HK-2 (cell line): ENCODE data around the gene MYO7B.
"Not testable (repeated sequence)": the region's sequence is repeated elsewhere in the genome, so short reads cannot be mapped to it uniquely, and the experiment has no call there.

Experiments used
- DNase-seq: peaks from one replicate; pipeline ENCODE4 v3.0.0-alpha.2; 2018; ENCODE audit not compliant: unreplicated experiment

The MYO7B gene

DNA sequence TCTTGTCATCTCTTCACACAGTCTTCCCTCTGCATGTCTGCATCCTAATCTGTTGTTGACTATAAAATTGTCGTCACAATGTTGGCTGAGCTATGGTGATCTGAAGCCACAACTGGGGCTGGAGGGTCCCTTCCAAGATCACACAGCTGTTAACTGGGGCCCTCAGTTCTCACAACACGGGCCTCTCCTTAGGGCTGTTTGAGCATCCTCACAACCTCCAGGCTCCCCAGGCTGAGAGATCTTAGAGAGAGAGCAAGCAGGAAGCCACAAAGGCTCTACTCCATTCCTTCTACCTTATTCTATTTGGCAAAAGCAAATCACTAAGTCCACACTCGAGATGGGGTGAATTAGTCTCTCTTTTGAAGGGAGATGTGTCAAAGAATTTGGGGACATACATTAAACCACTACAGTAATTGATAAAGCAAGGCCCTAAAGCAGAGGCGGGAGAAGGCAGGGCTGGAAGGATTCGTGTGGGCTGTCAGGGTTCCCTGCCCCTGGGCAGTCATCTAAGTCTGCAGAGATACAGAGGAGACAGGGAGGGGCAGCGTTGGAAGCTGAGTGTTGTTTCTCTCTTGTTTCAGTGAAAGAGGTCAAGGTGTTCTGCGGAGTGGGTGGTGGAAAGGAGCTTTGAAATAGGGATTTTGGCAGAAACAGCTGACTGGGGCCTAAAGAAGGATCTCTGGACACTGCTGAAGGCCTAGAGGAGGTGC lies 15.9 kb downstream of the MYO7B start:
- no peak for DNase-seq

DNA sequence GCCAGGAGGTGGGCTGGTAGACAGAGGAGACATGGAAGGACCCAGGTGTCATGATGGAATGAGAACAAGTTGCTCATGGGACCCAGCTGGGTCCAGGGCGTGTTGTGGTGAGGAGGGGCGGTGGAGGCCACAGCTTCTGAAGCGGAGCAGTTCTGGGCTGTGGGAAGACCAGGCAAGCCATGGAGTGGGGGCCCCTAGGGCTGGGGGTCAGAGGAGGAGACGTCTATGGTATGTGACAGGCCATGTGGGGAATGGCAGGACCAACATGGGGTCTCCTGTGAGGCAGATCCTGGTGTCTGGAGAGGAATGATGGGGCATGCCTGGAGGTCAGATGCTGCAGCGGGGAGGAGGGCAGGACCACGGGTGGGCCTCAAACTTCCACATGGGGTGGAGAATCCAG lies 16.9 kb downstream of the MYO7B start:
- no peak for DNase-seq

DNA sequence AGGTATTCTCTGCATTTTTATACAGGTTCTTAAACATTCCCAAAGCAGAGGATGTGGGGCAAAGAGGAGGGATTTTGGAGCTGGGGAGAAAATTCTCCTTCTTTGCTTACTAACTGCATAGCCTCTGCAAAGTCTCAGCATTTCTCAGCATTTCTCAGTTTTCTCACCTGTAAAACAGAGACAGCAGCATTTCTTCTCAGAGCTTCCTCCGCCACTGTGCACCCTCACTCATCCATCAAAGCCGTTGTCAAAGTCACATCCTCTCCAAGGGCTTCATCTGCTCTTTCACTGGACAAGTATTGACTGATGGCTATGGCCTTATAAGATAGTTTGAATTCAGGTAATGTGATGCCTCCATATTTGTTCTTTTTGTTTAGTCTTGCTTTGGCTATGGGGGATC lies 17.4 kb downstream of the MYO7B start:
- DNase-seq, result no peak

- no peak for DNase-seq
These were observed 23.4 kb downstream of the MYO7B start for GRCh38 chr2:127558911-127559310.

DNA sequence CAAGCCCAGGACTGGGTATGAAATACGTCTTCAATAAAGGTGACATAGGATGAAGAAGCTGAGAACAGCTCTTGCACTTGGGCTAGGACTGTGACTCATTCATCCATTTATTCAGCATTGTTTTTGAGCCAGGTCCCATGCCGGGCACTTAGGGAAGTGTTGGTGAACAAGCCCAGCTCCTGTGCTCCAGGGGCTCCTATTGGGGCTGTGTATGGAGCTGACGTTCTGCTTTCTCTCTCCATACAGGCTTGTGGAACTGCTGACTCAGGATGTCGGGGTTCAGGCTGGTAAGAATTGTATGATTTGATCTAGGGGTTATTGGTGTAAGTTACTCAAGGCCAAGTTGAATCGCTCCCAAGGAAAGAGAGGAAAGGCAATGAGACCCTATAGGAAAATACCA lies 24.0 kb downstream of the MYO7B start:
- DNase-seq, result no peak

- DNase-seq, result no peak
These were observed 24.9 kb downstream of the MYO7B start for GRCh38 chr2:127560201-127560930.

GRCh38 chr2:127560931-127561280 lies 25.4 kb downstream of the MYO7B start:
- DNase-seq, result no peak

DNA sequence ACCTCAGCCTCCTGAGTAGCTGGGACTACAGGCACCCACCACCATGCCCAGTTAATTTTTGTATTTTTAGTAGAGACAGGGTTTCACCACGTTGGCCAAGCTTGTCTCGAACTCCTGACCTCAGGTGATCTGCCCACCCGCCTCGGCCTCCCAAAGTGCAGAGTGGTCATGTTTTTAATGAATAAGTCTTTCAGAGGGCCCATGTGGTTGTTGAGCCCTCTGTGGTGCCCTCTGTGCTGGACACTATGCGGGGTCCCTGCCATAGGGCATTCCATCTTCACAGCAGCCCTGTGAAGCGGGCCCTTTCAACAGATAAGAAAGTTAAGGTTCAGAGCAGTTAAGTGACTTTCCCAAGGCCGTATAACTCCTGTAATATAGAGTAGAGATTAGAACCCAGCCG lies 25.9 kb downstream of the MYO7B start:
- DNase-seq, result no peak

DNA sequence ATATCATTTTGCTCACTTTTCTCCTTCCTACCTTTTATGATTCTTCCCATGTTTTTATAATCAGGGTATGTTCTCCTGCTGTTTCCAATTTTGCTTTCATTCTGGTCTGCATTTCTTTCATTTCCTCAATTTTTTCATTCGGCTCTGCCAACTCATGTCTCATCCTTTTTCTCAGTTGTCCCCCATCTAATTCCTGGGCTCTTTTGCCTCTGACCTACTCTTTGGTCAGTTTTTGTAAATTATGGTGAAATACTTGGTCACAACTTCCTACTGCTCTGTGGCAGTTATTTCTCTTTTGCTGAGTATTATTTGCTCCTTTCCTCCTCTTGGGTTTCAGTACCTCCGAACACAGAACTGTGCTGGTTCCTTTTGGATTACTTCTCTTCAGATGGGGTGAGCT lies 27.5 kb downstream of the MYO7B start:
- DNase-seq, result no peak

DNA sequence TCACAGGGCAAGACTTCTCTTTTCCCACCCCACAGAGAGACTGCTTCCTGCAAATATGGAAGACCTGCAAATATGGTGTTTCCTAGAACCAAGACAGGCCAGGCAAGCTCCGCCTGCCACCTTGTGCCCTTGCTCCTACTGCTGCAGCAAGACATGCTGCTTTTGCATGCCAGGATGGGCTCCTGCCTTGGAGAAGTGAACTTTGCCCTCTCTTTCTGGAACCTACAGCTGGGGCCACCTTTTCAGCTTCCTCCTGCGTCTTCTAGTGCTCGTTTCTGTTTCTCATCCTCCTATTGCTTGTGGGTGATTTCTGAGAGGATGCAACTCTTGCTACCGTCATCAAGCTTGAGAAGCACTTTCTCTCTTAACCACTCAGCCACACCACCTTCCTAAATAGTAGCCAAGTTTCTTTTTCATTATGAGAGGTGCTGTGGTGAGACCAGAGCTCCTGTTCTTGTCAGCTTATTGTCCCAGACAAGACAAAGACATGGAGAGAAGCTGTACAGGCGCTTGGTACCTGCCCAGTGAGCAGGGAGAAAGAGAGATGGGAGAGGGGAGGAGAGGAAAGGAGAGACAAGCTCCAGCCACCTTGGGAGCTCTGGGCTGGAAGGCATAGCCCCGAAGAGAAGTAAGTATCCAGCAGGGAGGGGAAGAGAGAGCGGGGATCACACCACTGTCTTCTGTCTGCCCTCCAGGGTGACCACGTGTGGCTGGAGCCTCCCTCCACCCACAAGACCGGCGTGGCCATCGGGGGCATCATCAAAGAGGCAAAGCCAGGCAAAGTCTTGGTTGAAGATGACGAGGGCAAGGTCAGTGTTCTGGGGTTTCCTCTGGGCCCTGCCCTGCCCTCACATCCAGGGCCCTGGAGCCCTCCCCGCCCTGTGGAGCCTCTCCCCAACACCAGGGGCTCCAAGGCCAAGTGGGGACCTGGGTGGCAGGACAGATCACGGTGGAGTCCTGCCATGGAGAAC lies 28.3 kb downstream of the MYO7B start:
- DNase-seq, result no peak

DNA sequence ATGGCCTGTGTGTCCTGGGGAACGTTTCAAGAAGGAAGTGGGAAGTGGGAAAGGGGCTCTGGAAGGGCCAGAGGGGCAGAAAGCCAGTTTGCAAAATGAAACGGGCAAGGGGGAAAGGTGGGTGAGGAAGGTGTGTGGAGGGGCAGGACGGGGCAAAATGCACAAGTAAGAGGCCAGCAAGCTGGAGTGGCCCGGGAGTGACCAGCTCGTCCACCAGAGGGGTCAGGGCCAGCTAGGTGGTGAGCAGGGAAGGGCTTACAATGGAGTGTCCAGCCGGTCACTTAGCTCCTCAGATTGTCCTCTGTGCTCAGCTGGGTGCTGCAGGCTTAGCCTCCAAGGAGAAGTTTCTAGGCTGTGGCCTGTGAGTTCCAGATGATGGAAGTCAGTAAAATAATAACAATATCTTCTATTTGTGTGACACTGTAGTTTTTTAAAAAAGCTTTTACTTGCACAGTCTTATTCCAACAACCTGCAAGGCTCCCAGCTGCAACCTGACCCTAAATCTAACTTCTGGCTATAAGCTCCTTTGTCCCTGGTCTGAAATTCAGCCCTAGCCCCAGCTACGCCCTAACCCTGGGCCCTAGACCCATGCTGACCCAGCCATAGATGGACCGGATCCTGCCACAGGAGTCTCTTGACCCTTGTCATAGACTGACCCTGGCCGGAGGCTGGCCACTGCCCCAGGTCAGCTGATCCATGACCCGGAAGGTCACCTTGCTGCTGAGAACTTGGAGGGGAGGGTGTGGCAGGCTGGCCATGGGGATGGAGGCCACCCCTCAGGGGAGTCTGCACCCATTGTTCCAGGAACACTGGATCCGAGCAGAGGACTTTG lies 29.2 kb downstream of the MYO7B start:
- no peak for DNase-seq

GRCh38 chr2:127565261-127566138 lies 30.0 kb downstream of the MYO7B start:
- no peak for DNase-seq

- no peak for DNase-seq
These were observed 30.6 kb downstream of the MYO7B start for GRCh38 chr2:127566139-127566417.

DNA sequence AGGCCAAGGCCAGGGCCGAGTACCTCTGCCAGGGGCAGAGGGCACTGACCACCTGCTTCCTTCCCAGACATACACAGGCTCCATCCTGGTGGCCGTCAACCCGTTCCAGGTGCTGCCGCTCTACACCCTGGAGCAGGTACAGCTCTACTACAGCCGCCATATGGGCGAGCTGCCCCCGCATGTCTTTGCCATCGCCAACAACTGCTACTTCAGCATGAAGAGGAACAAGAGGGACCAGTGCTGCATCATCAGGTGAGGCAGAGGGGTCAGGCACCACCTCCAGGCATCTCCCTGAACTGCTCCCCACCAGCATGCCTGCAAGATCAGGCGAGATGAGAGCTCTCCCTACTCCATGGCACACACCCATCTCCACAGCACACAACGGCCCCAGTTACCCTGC lies 31.1 kb downstream of the MYO7B start:
- DNase-seq, result no peak

DNA sequence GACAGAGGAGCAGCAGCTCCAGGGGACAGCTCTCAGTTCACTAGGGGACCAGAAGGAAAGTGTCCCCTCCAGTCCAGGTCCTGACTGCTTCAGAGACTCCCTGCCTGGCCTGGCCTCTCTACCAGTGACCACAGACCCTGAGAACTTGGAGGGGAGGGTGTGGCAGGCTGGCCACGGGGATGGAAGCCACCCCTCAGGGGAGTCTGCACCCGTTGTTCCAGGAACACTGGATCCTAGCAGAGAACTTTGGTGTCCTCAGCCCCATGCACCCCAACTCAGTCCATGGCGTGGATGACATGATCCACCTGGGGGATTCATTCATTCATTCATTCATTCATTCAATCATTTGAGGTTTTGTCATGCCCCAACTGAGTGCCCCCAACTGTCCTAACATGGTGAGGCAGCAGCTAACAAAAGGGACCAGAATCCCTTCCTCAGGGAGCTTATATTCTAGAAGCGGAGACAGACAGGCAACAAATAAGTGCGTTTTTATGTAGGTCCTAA lies 31.9 kb downstream of the MYO7B start:
- no peak for DNase-seq

- no peak for DNase-seq
These were observed 32.6 kb downstream of the MYO7B start for GRCh38 chr2:127568128-127568527.

DNA sequence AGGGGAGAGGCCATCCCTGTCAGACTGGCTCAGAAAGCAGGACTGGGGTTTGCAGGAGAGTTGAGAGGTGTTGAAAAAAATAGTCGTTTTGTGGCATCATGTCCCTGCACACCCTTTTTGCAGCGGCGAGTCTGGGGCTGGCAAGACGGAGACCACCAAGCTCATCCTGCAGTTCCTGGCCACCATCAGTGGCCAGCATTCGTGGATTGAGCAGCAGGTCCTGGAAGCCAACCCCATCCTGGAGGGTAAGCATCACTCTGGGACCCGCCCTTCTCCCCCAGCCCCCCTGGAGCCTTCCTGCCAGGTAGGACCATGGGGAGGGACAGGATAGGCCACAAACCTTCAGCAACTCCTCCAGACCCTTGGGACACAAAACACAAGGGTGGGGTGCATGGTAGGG lies 34.2 kb downstream of the MYO7B start:
- no peak for DNase-seq

GRCh38 chr2:127570282-127571250 lies 35.1 kb downstream of the MYO7B start:
- DNase-seq, result no peak

- not testable (repeated sequence) for DNase-seq
These were observed 36.9 kb downstream of the MYO7B start for GRCh38 chr2:127572352-127572751.
